Measurements from ENCODE around the gene DCC. TPM values are rescaled to one million over a fixed set of nuclear protein-coding genes. Genes with fewer than 3 reads are reported as not detected.
"Not testable (repeated sequence)": the region's sequence is repeated elsewhere in the genome, so short reads cannot be mapped to it uniquely, and the experiment has no call there.

The DCC gene
- total and polyA plus RNA-seq, 5 donors: 0.02 to 0.28 (median 0.17) TPM; not detected in 2

GRCh38 chr18:53509886-53510285 is 1169.9 kb downstream of the DCC start:
- 90% methylated on average over 2 of the region's 2 CpGs for WGBS
- Histone ChIP-seq H3K4me1 (ENCODE audit: control insufficient read depth, insufficient read depth, low read length) (no peaks in the 10 kb centered on the region), H3K27ac (ENCODE audit: low read length) (no peak overlapping the region), H3K4me3 (ENCODE audit: low read length) (no peak overlapping the region), H3K9me3 (ENCODE audit: control insufficient read depth, low read length) (no peaks in the 10 kb centered on the region), H3K27me3 (ENCODE audit: control insufficient read depth, insufficient read depth) (no peaks in the 10 kb centered on the region)
- intact Hi-C loops (cut with DNase I): loop anchor here in 1 of 4 donors (10.0 kb wide), 1 partner anchor 45 kb away; no protein-coding TSS in a partner anchor
- no peak for ATAC-seq
- no peak for DNase-seq

- DNase-seq; H3K4me1 ChIP-seq (ENCODE audit: control insufficient read depth, insufficient read depth, low read length); intact Hi-C loops (cut with DNase I); H3K27ac ChIP-seq (ENCODE audit: low read length); H3K27me3 ChIP-seq (ENCODE audit: control insufficient read depth, insufficient read depth); H3K4me3 ChIP-seq (ENCODE audit: low read length); H3K9me3 ChIP-seq (ENCODE audit: control insufficient read depth, low read length); ATAC-seq: not testable (repeated sequence)
- WGBS: 80% methylated on average over 15 of the region's 15 CpGs
Measured at GRCh38 chr18:53511725-53512124, 1171.7 kb downstream of the DCC start.

GRCh38 chr18:53521068-53521467 is 1181.1 kb downstream of the DCC start:
- intact Hi-C loops (cut with DNase I): no loop called here
- Histone ChIP-seq H3K4me1 (ENCODE audit: control insufficient read depth, insufficient read depth, low read length) (no peaks in the 10 kb centered on the region), H3K27me3 (ENCODE audit: control insufficient read depth, insufficient read depth) (no peaks in the 10 kb centered on the region), H3K4me3 (ENCODE audit: low read length) (no peak overlapping the region), H3K9me3 (ENCODE audit: control insufficient read depth, low read length) (no peaks in the 10 kb centered on the region), H3K27ac (ENCODE audit: low read length) (no peak overlapping the region)
- WGBS: 80% methylated on average over 7 of the region's 7 CpGs
- no peak for DNase-seq
- no peak for ATAC-seq

- DNase-seq (no peak), ATAC-seq (no peak)
- WGBS: 71% methylated on average over 4 of the region's 4 CpGs
- Histone ChIP-seq H3K4me3 (ENCODE audit: low read length) (no peak overlapping the region), H3K27me3 (ENCODE audit: control insufficient read depth, insufficient read depth) (no peaks in the 10 kb centered on the region), H3K4me1 (ENCODE audit: control insufficient read depth, insufficient read depth, low read length) (no peaks in the 10 kb centered on the region), H3K27ac (ENCODE audit: low read length) (no peak overlapping the region), H3K9me3 (ENCODE audit: control insufficient read depth, low read length) (no peaks in the 10 kb centered on the region)
- intact Hi-C loops (cut with DNase I): no loop called here
Measured at GRCh38 chr18:53526101-53526870, 1186.3 kb downstream of the DCC start.

- no peak overlapping the region for H3K27ac ChIP-seq (ENCODE audit: low read length)
- no peaks in the 10 kb centered on the region for H3K4me1 ChIP-seq (ENCODE audit: control insufficient read depth, insufficient read depth, low read length)
- no peaks in the 10 kb centered on the region for H3K9me3 ChIP-seq (ENCODE audit: control insufficient read depth, low read length)
- ATAC-seq: no peak
- H3K27me3 ChIP-seq (ENCODE audit: control insufficient read depth, insufficient read depth): no peaks in the 10 kb centered on the region
- no peak for DNase-seq
- no peak overlapping the region for H3K4me3 ChIP-seq (ENCODE audit: low read length)
- WGBS: 68% methylated on average over 2 of the region's 2 CpGs
- intact Hi-C loops (cut with DNase I): no loop called here
Measured at GRCh38 chr18:53527365-53527764, 1187.4 kb downstream of the DCC start.

GRCh38 chr18:53531187-53531586 is 1191.2 kb downstream of the DCC start:
- H3K27ac ChIP-seq (ENCODE audit: low read length): no peak overlapping the region
- no peaks in the 10 kb centered on the region for H3K4me1 ChIP-seq (ENCODE audit: control insufficient read depth, insufficient read depth, low read length)
- DNase-seq: no peak
- intact Hi-C loops (cut with DNase I): no loop called here
- no peaks in the 10 kb centered on the region for H3K9me3 ChIP-seq (ENCODE audit: control insufficient read depth, low read length)
- H3K4me3 ChIP-seq (ENCODE audit: low read length): no peak overlapping the region
- no peaks in the 10 kb centered on the region for H3K27me3 ChIP-seq (ENCODE audit: control insufficient read depth, insufficient read depth)
- no peak for ATAC-seq

GRCh38 chr18:53531896-53532295 is 1191.9 kb downstream of the DCC start:
- Histone ChIP-seq H3K4me3 (ENCODE audit: low read length) (no peak overlapping the region), H3K27ac (ENCODE audit: low read length) (no peak overlapping the region), H3K27me3 (ENCODE audit: control insufficient read depth, insufficient read depth) (no peaks in the 10 kb centered on the region), H3K9me3 (ENCODE audit: control insufficient read depth, low read length) (no peaks in the 10 kb centered on the region), H3K4me1 (ENCODE audit: control insufficient read depth, insufficient read depth, low read length) (no peaks in the 10 kb centered on the region)
- ATAC-seq (no peak), DNase-seq (no peak)
- 49% methylated on average over 1 of the region's 1 CpG for WGBS
- intact Hi-C loops (cut with DNase I): no loop called here

GRCh38 chr18:53534203-53534602 is 1194.2 kb downstream of the DCC start:
- DNase-seq (no peak), ATAC-seq (no peak)
- intact Hi-C loops (cut with DNase I): no loop called here
- H3K4me1 ChIP-seq (ENCODE audit: control insufficient read depth, insufficient read depth, low read length): no peaks in the 10 kb centered on the region
- H3K27ac ChIP-seq (ENCODE audit: low read length): no peak overlapping the region
- no peaks in the 10 kb centered on the region for H3K9me3 ChIP-seq (ENCODE audit: control insufficient read depth, low read length)
- WGBS: 77% methylated on average over 1 of the region's 1 CpG
- H3K27me3 ChIP-seq (ENCODE audit: control insufficient read depth, insufficient read depth): no peaks in the 10 kb centered on the region
- no peak overlapping the region for H3K4me3 ChIP-seq (ENCODE audit: low read length)

GRCh38 chr18:53534695-53535094 is 1194.7 kb downstream of the DCC start:
- intact Hi-C loops (cut with DNase I): no loop called here
- DNase-seq (peak in 2 of 3 donors; percentile 46 to 78), ATAC-seq (peak; percentile 36 to 57)
- Histone ChIP-seq H3K4me3 (ENCODE audit: low read length) (no peak overlapping the region), H3K27ac (ENCODE audit: low read length) (no peak overlapping the region), H3K4me1 (ENCODE audit: control insufficient read depth, insufficient read depth, low read length) (no peaks in the 10 kb centered on the region), H3K9me3 (ENCODE audit: control insufficient read depth, low read length) (no peaks in the 10 kb centered on the region), H3K27me3 (ENCODE audit: control insufficient read depth, insufficient read depth) (no peaks in the 10 kb centered on the region)
- 44% methylated on average over 3 of the region's 3 CpGs for WGBS

GRCh38 chr18:53536908-53537307 is 1196.9 kb downstream of the DCC start:
- Histone ChIP-seq H3K9me3 (ENCODE audit: control insufficient read depth, low read length) (no peaks in the 10 kb centered on the region), H3K4me3 (ENCODE audit: low read length) (no peak overlapping the region), H3K27ac (ENCODE audit: low read length) (no peak overlapping the region), H3K27me3 (ENCODE audit: control insufficient read depth, insufficient read depth) (no peaks in the 10 kb centered on the region), H3K4me1 (ENCODE audit: control insufficient read depth, insufficient read depth, low read length) (no peaks in the 10 kb centered on the region)
- no peak for DNase-seq
- intact Hi-C loops (cut with DNase I): no loop called here
- 71% methylated on average over 2 of the region's 2 CpGs for WGBS
- ATAC-seq: no peak

- intact Hi-C loops (cut with DNase I): no loop called here
- DNase-seq (no peak), ATAC-seq (no peak)
- H3K4me3 ChIP-seq (ENCODE audit: low read length): no peak overlapping the region
- H3K9me3 ChIP-seq (ENCODE audit: control insufficient read depth, low read length): no peaks in the 10 kb centered on the region
- H3K4me1 ChIP-seq (ENCODE audit: control insufficient read depth, insufficient read depth, low read length): no peaks in the 10 kb centered on the region
- WGBS: 71% methylated on average over 1 of the region's 1 CpG
- no peaks in the 10 kb centered on the region for H3K27me3 ChIP-seq (ENCODE audit: control insufficient read depth, insufficient read depth)
- no peak overlapping the region for H3K27ac ChIP-seq (ENCODE audit: low read length)
Measured at GRCh38 chr18:53541924-53542323, 1201.9 kb downstream of the DCC start.

GRCh38 chr18:53543711-53544110 is 1203.7 kb downstream of the DCC start:
- intact Hi-C loops (cut with DNase I): no loop called here
- DNase-seq: no peak
- Histone ChIP-seq H3K4me1 (ENCODE audit: control insufficient read depth, insufficient read depth, low read length) (no peaks in the 10 kb centered on the region), H3K27ac (ENCODE audit: low read length) (no peak overlapping the region), H3K4me3 (ENCODE audit: low read length) (no peak overlapping the region), H3K9me3 (ENCODE audit: control insufficient read depth, low read length) (no peaks in the 10 kb centered on the region), H3K27me3 (ENCODE audit: control insufficient read depth, insufficient read depth) (no peaks in the 10 kb centered on the region)
- no peak for ATAC-seq

Data from right cardiac atrium (tissue), 5 donors.